ENCODE data around the gene RSPO3. TPM values are rescaled to one million over a fixed set of nuclear protein-coding genes. Genes with fewer than 3 reads are reported as not detected.

RSPO3 gene
- total RNA-seq, 1 experiment from 2014 or later, result not detected

GRCh38 chr6:127129251-127129650, 10.8 kb downstream of the RSPO3 start:
- Histone ChIP-seq H3K36me3 (no peaks in the 10 kb centered on the region), H3K9me3 (no peaks in the 10 kb centered on the region), H3K27me3 (peaks cover 7% of the 10 kb centered on the region), H3K4me3 (no peak overlapping the region)
- DNase-seq, result no peak

- no peak overlapping the region for H3K4me3 ChIP-seq
- DNase-seq, result no peak
- no peaks in the 10 kb centered on the region for H3K9me3 ChIP-seq
These were observed 12.8 kb downstream of the RSPO3 start for GRCh38 chr6:127131275-127131674.

GRCh38 chr6:127131772-127132376, 13.4 kb downstream of the RSPO3 start:
- Histone ChIP-seq H3K4me3 (no peak overlapping the region), H3K9me3 (no peaks in the 10 kb centered on the region), H3K36me3 (no peaks in the 10 kb centered on the region), H3K27me3 (peaks cover 4% of the 10 kb centered on the region)
- DNase-seq, result no peak

More at GRCh38 chr6:127131275-127131674, 12.8 kb downstream of the RSPO3 start:
- Histone ChIP-seq H3K36me3 (no peaks in the 10 kb centered on the region), H3K27me3 (peaks cover 4% of the 10 kb centered on the region)

- H3K4me3 ChIP-seq, result no peak overlapping the region
- DNase-seq, result no peak
- H3K27me3 ChIP-seq, result no peaks in the 10 kb centered on the region; the same call in 1 of the 2 replicates
- H3K36me3 ChIP-seq, result no peaks in the 10 kb centered on the region
- no peaks in the 10 kb centered on the region for H3K9me3 ChIP-seq
These were observed 15.7 kb downstream of the RSPO3 start for GRCh38 chr6:127134136-127134535.

GRCh38 chr6:127136786-127137185, 18.3 kb downstream of the RSPO3 start:
- no peak for DNase-seq
- Histone ChIP-seq H3K4me3 (no peak overlapping the region), H3K36me3 (no peaks in the 10 kb centered on the region), H3K9me3 (no peaks in the 10 kb centered on the region), H3K27me3 (no peaks in the 10 kb centered on the region)

- H3K4me3 ChIP-seq, result no peak overlapping the region
- H3K36me3 ChIP-seq, result no peaks in the 10 kb centered on the region
- no peaks in the 10 kb centered on the region for H3K27me3 ChIP-seq
- peak; percentile 8 for DNase-seq
- H3K9me3 ChIP-seq, result no peaks in the 10 kb centered on the region
These were observed 28.5 kb downstream of the RSPO3 start for GRCh38 chr6:127146932-127147331.

- no peak overlapping the region for H3K4me3 ChIP-seq
These were observed 29.1 kb downstream of the RSPO3 start for GRCh38 chr6:127147534-127147933.

GRCh38 chr6:127148511-127148910, 30.0 kb downstream of the RSPO3 start:
- no peaks in the 10 kb centered on the region for H3K36me3 ChIP-seq
- no peaks in the 10 kb centered on the region for H3K9me3 ChIP-seq
- no peak overlapping the region for H3K4me3 ChIP-seq
- no peaks in the 10 kb centered on the region for H3K27me3 ChIP-seq
- DNase-seq, result no peak

More at GRCh38 chr6:127147534-127147933, 29.1 kb downstream of the RSPO3 start:
- H3K27me3 ChIP-seq, result no peaks in the 10 kb centered on the region
- no peak for DNase-seq
- no peaks in the 10 kb centered on the region for H3K36me3 ChIP-seq
- H3K9me3 ChIP-seq, result no peaks in the 10 kb centered on the region

GRCh38 chr6:127154509-127154908, 36.0 kb downstream of the RSPO3 start:
- DNase-seq, result no peak
- Histone ChIP-seq H3K27me3 (no peaks in the 10 kb centered on the region; the same call in 1 of the 2 replicates), H3K4me3 (no peak overlapping the region), H3K9me3 (no peaks in the 10 kb centered on the region), H3K36me3 (no peaks in the 10 kb centered on the region)

- Histone ChIP-seq H3K4me3 (no peak overlapping the region), H3K9me3 (no peaks in the 10 kb centered on the region), H3K27me3 (no peaks in the 10 kb centered on the region; the same call in 1 of the 2 replicates), H3K36me3 (no peaks in the 10 kb centered on the region)
- DNase-seq, result no peak
These were observed 42.0 kb downstream of the RSPO3 start for GRCh38 chr6:127160484-127160883.

GRCh38 chr6:127162836-127163235, 44.4 kb downstream of the RSPO3 start:
- Histone ChIP-seq H3K27me3 (peaks cover 5% of the 10 kb centered on the region; the same call in 1 of the 2 replicates), H3K4me3 (no peak overlapping the region), H3K9me3 (no peaks in the 10 kb centered on the region), H3K36me3 (no peaks in the 10 kb centered on the region)
- no peak for DNase-seq

- Histone ChIP-seq H3K9me3 (no peaks in the 10 kb centered on the region), H3K27me3 (peaks cover 5% of the 10 kb centered on the region; the same call in 1 of the 2 replicates), H3K4me3 (no peak overlapping the region), H3K36me3 (no peaks in the 10 kb centered on the region)
- no peak for DNase-seq
These were observed 45.6 kb downstream of the RSPO3 start for GRCh38 chr6:127164036-127164435.

GRCh38 chr6:127164565-127164964, 46.1 kb downstream of the RSPO3 start:
- Histone ChIP-seq H3K36me3 (no peaks in the 10 kb centered on the region), H3K9me3 (no peaks in the 10 kb centered on the region), H3K27me3 (peaks cover 5% of the 10 kb centered on the region; the same call in 1 of the 2 replicates), H3K4me3 (no peak overlapping the region)
- no peak for DNase-seq

GRCh38 chr6:127173156-127173940, 54.9 kb downstream of the RSPO3 start:
- H3K27me3 ChIP-seq, result no peaks in the 10 kb centered on the region
- no peak for DNase-seq
- H3K4me3 ChIP-seq, result no peak overlapping the region
- H3K36me3 ChIP-seq, result no peaks in the 10 kb centered on the region
- no peaks in the 10 kb centered on the region; the same call in 1 of the 2 replicates for H3K9me3 ChIP-seq

- no peaks in the 10 kb centered on the region; the same call in 1 of the 2 replicates for H3K9me3 ChIP-seq
- DNase-seq, result no peak
- no peaks in the 10 kb centered on the region for H3K27me3 ChIP-seq
- H3K36me3 ChIP-seq, result no peaks in the 10 kb centered on the region
- H3K4me3 ChIP-seq, result no peak overlapping the region
These were observed 57.7 kb downstream of the RSPO3 start for GRCh38 chr6:127176146-127176545.

GRCh38 chr6:127177030-127177922, 58.8 kb downstream of the RSPO3 start:
- H3K9me3 ChIP-seq, result no peaks in the 10 kb centered on the region; the same call in 1 of the 2 replicates
- DNase-seq, result no peak
- H3K27me3 ChIP-seq, result no peaks in the 10 kb centered on the region
- H3K36me3 ChIP-seq, result no peaks in the 10 kb centered on the region
- H3K4me3 ChIP-seq, result no peak overlapping the region

- DNase-seq, result no peak
- Histone ChIP-seq H3K4me3 (no peak overlapping the region), H3K36me3 (no peaks in the 10 kb centered on the region), H3K9me3 (no peaks in the 10 kb centered on the region; the same call in 1 of the 2 replicates), H3K27me3 (no peaks in the 10 kb centered on the region)
These were observed 59.4 kb downstream of the RSPO3 start for GRCh38 chr6:127177923-127178231.
